ENCODE data around the gene TSPAN9.

TSPAN9 gene

GRCh38 chr12:3128498-3129293 is 51.5 kb downstream of the TSPAN9 start:
- DNase-seq: no peak

- DNase-seq: peak; percentile 68
These were observed 52.3 kb downstream of the TSPAN9 start for GRCh38 chr12:3129301-3130056.

- DNase-seq: no peak
These were observed 53.1 kb downstream of the TSPAN9 start for GRCh38 chr12:3130057-3130830.

DNA sequence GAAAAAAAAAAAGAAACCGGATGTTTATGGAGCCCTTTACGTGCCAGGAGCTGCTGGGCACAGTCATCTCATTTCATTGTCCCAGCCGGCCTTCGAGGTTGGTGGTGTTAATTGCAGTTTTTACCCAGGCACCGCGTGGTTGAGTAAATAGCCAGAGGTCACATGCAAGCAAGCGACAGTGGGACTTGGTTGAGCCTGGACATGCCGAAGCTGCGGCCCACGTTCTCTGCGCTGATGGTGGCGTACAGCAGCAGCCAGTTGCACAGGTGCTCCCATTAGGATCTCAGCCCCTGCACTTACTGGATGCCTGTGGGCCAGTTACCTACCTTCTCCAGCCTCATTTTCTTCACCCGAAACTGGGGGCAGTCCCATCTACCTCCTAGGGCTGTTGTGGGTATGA is 54.0 kb downstream of the TSPAN9 start:
- no peak for DNase-seq

DNA sequence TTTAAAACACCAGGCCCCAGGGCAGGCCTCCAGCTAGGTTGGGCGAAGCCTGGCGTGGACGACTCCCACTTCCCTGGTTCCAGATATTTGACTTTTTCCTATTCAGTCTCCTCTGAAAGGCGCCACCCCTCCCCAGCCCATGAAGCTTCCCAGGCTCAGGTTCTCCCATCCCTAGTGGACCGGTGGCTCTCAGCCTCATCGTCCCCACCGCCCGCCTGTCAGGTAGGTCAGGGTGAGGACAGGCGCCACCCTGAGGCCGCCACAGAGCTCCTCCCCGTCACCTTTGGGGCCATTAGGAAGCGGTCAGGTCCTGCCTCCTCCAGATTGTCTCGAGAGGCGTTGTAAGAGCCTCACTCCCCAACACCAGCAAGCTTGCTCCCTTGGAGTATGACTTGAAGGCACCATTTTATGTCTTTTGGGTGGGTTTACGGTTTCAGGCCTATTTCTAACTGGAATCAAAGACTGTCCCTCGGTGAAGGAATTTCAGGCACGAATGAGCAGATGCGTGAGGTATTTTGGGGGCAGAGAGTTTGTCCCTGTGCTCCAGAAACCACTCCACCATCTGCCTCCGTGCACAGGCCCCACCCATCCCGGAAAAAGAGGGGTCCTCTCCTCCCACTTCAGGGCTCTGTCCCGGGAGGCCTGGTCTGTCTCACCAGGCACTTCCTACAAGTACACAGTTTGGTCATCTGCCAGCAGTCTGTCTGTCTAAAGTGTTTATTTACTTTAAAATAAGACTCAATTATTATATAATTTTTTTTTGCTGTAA is 55.6 kb downstream of the TSPAN9 start:
- no peak for DNase-seq

GRCh38 chr12:3133405-3133783 is 56.2 kb downstream of the TSPAN9 start:
- no peak for DNase-seq

- no peak for DNase-seq
These were observed 56.9 kb downstream of the TSPAN9 start for GRCh38 chr12:3134126-3134525.

DNA sequence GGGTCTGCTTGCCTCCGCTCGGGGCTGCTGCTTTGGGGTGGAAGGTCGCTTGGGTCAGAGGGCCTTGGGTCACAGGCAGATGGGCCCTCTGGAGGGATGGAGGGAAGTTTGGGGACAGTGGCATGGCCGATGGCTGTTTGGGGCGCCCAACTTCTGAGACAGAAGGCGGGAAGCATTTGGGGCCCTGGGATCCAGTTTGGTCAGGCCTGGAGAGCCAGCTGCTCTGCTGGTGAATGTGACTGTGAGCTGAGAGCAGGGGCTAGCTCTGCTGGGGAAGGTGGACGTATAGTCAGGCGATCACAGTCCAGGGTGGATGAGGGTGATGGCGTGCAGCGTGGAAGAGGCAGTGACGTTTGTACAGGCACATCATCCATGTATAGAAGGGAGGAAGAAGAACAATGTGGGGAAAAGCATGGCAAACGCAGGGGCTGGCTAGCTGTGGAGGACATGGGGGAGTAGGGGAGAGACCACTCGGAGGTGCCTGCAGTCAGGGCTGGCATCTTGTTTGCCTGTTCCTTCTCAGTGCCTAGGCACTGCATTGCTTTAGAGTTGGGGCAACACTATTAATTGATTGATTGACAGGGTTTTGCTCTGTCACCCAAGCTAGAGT is 57.5 kb downstream of the TSPAN9 start:
- no peak for DNase-seq

- peak; percentile 14 for DNase-seq
These were observed 58.6 kb downstream of the TSPAN9 start for GRCh38 chr12:3135522-3136461.

GRCh38 chr12:3136641-3137267 is 59.6 kb downstream of the TSPAN9 start:
- DNase-seq: no peak

GRCh38 chr12:3137268-3137781 is 60.1 kb downstream of the TSPAN9 start:
- no peak for DNase-seq

- no peak for DNase-seq
These were observed 60.8 kb downstream of the TSPAN9 start for GRCh38 chr12:3137814-3138445.

DNA sequence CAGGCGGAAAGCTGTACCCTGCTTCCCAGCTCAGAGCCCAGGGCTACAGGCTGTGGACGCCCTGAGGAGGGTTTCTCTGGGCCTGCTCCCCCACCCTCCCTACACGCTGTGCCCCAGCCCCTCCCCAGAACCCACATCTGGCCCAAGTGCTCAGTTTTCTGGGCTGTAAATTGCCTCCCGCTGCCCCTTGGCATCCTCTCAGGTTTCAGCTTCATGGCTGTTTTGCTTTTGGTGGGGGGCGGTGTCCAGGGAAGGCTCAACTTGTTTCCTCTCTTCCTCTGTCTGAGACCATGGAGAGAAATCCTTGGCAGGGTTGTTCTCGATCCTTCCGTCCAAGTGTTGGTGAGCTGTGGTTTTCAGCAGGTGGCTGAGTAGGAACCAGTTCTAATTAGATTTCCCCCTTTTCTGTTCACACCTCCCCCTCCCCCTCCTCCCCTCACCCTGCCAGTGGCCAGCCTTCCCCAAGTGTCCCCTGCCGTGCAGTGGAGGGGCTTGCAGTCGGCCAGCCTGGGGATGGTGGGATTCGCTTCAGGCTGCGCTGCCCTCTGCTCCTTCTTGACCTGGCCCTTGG is 61.8 kb downstream of the TSPAN9 start:
- DNase-seq: no peak

DNA sequence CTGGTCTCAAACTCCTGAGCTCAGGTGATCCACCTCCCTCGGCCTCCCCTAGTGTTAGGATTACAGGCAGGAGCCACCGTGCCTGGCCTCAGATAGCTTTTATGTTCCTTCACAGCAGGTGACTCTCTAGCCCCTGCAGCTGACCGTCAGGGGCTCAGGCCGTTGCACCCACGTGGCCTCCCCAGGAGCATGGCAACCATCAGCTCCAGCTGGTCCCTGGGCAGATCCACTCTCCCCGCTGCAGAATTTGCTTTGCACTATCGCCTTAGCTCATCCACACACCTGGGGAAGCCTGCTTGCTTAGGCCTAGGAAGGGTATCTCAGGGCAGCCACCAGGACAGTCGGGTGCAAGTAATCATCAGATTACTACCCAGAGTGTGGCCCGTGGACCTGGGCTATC is 62.6 kb downstream of the TSPAN9 start:
- no peak for DNase-seq

GRCh38 chr12:3140284-3140683 is 63.1 kb downstream of the TSPAN9 start:
- DNase-seq: no peak

DNA sequence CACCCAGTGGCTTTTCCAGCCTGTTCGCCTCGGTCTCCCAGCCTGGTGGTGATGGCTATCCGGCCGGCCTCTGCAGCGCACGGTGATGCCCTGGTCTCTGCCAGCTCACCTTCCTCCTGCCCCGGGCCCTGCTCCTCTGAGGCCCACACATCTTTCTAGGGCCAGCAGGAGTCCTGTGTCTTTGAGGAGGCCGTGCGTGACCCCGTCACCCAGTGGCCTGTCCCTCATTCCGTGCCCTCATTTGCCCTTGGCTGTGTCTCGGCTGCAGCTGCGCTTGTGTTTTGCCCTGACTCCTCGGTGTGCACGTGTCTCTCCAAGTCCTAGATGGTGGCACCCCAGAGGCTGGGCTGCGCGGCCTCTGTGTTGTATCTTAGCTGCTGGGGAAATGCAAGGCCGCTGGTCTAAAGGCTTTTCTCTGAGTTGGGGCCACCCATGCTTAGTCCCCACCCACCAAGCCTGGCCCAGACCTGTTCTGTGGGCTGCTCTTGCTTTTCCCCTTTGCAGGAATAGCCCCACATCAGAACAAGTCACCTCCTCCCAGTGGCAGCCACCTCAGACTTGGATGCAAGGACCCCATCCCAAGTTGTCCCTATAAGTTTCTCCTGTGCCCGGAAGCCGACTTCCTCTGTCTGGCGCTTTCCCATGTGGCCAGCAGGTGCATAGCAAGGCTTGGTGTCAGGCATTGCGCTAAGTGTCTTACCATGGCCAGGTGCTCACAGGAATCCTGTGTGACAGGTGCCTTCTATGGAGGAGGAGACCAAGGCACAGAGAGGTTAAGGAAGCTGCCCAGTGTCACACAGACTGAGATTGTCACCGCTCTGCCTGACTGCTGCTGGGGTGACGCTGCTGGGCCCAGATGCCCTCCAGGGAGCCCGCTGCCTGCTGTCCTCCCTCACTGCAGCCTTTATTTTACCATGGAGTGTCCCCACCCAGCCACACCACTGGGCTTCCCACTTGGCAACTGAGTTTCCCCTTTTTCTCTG is 64.5 kb downstream of the TSPAN9 start:
- DNase-seq: no peak

DNA sequence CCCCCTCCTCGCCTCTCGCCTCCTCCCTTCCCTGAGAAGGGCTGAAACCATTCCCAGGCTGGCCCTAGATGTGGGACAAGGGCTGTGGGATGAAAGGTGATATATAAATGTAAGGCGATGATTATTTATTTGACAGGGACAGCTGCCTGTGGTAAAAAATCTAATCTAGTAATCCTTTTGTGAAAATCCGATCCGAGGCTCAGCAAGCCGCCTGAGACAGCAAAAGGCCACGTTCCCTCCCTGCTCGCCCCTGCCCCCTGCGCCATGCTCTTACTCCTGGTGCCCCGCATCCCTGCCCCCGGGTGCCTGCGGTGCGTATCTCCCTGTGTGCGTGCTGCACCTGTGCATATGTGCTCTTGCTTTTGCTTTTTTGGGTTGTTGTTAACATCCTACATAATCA is 65.2 kb downstream of the TSPAN9 start:
- no peak for DNase-seq

DNA sequence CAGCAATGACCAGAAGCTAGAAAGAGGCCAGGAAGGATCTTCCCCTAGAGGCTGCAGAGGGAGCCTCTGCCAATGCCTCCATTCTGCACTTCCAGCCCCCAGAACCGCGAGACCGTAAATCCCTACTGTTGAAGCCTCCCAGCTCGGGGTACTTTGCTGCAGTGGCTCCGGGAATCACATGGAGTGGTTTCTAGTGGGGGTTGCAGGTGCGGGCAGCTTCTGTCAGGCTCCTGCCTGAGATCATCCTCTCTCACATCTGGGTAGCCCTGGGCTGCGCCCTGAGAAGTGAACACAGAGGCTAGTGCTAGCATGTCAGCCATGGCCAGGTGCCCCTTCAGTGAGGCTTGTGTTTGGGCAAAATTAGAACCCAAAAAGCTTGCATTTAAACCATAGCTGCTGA is 67.3 kb downstream of the TSPAN9 start:
- no peak for DNase-seq

Measured in GDM1 (cell line).